GM13976 (cell line): ENCODE results near the gene METTL16.

Experiments used
- DNase-seq: peaks from one replicate; pipeline ENCODE4 v3.0.0; 2012; ENCODE audit warnings: low spot score
- CTCF ChIP-seq: IDR thresholded peaks from 2 replicates; pipeline ENCODE4 v1.5.1; 2012; ENCODE audit warnings: borderline replicate concordance, mild to moderate bottlenecking; ENCODE audit not compliant: insufficient read depth; ENCODE audit errors: extremely low read depth, missing control alignments, control extremely low read depth
- in situ Hi-C: fragments of 300-500 bp; cut with MboI; formaldehyde crosslinking; loops from one replicate; pipeline ENCODE4 v1.12.0; 2022; ENCODE audit warnings: low sequenced_read_pairs, mixed read lengths, inconsistent platforms; ENCODE audit not compliant: unreplicated experiment

The METTL16 gene

GRCh38 chr17:2398182-2398581 is 113.5 kb downstream of the METTL16 start:
- no peak for TF ChIP-seq CTCF
- in situ Hi-C loops = no loop called here
- DNase-seq = no peak

- in situ Hi-C loops = no loop called here
- DNase-seq = no peak
Measured at GRCh38 chr17:2397247-2398171, 114.2 kb downstream of the METTL16 start.

GRCh38 chr17:2396568-2397246 is 115.0 kb downstream of the METTL16 start:
- peak; percentile 77 for DNase-seq
- in situ Hi-C loops = no loop called here
- TF ChIP-seq CTCF = no peak

More at GRCh38 chr17:2397247-2398171, 114.2 kb downstream of the METTL16 start:
- TF ChIP-seq CTCF = no peak

- in situ Hi-C loops = no loop called here
- DNase-seq = no peak
- TF ChIP-seq CTCF = no peak
Measured at GRCh38 chr17:2396192-2396567, 115.5 kb downstream of the METTL16 start.

GRCh38 chr17:2395258-2396181 is 116.2 kb downstream of the METTL16 start:
- no peak for DNase-seq
- in situ Hi-C loops = no loop called here
- TF ChIP-seq CTCF = no peak

GRCh38 chr17:2394775-2395201 is 116.9 kb downstream of the METTL16 start:
- no peak for TF ChIP-seq CTCF
- no peak for DNase-seq
- in situ Hi-C loops = no loop called here
